ENCODE results near the gene CAPN14. TPM values are rescaled to one million over a fixed set of nuclear protein-coding genes. Genes with fewer than 3 reads are reported as not detected.

Gene CAPN14
- total RNA-seq, 2 donors from 2014 or later = 0.12 to 0.26 TPM

- DNase-seq (peak; percentile 52), ATAC-seq (peak; percentile 82 to 83)
- intact Hi-C loops (cut with DNase I) = loop anchor here in 1 of 2 donors (2.0 kb wide), 2 partner anchors 163 to 455 kb away; no protein-coding TSS in a partner anchor
These were observed 47.1 kb downstream of the CAPN14 start for GRCh38 chr2:31170071-31170698.

- ATAC-seq (no peak), DNase-seq (no peak)
- intact Hi-C loops (cut with DNase I) = loop anchor here (10.0 kb wide), 2 partner anchors 303 to 433 kb away; no protein-coding TSS in a partner anchor
These were observed 49.0 kb downstream of the CAPN14 start for GRCh38 chr2:31168291-31168690.

GRCh38 chr2:31166925-31167324 lies 50.4 kb downstream of the CAPN14 start:
- intact Hi-C loops (cut with DNase I) = loop anchor here (10.0 kb wide), 2 partner anchors 302 to 432 kb away; no protein-coding TSS in a partner anchor
- ATAC-seq (no peak), DNase-seq (no peak)

- ATAC-seq (no peak), DNase-seq (no peak)
- intact Hi-C loops (cut with DNase I) = loop anchor here (10.0 kb wide), 2 partner anchors 298 to 428 kb away; no protein-coding TSS in a partner anchor
These were observed 54.2 kb downstream of the CAPN14 start for GRCh38 chr2:31163011-31163539.

GRCh38 chr2:31161637-31162036 lies 55.7 kb downstream of the CAPN14 start:
- DNase-seq (no peak), ATAC-seq (no peak)
- intact Hi-C loops (cut with DNase I) = loop anchor here (10.0 kb wide), 2 partner anchors 297 to 427 kb away; no protein-coding TSS in a partner anchor

- no peak for DNase-seq
- no peak for ATAC-seq
- intact Hi-C loops (cut with DNase I) = no loop called here
These were observed 65.8 kb downstream of the CAPN14 start for GRCh38 chr2:31151501-31151900.

GRCh38 chr2:31150120-31150670 lies 67.1 kb downstream of the CAPN14 start:
- DNase-seq (no peak), ATAC-seq (no peak)
- intact Hi-C loops (cut with DNase I) = no loop called here

GRCh38 chr2:31148514-31148913 lies 68.8 kb downstream of the CAPN14 start:
- DNase-seq (no peak), ATAC-seq (no peak)
- intact Hi-C loops (cut with DNase I) = no loop called here

- DNase-seq (no peak), ATAC-seq (no peak)
- intact Hi-C loops (cut with DNase I) = no loop called here
These were observed 69.7 kb downstream of the CAPN14 start for GRCh38 chr2:31147645-31148044.

GRCh38 chr2:31142110-31142509 lies 75.2 kb downstream of the CAPN14 start:
- ATAC-seq (no peak), DNase-seq (no peak)
- intact Hi-C loops (cut with DNase I) = no loop called here

- no peak for DNase-seq
These were observed 75.8 kb downstream of the CAPN14 start for GRCh38 chr2:31141443-31142085.

GRCh38 chr2:31140151-31140550 lies 77.2 kb downstream of the CAPN14 start:
- intact Hi-C loops (cut with DNase I) = no loop called here
- ATAC-seq (no peak), DNase-seq (no peak)

More at GRCh38 chr2:31141443-31142085, 75.8 kb downstream of the CAPN14 start:
- ATAC-seq = no peak
- intact Hi-C loops (cut with DNase I) = no loop called here

GRCh38 chr2:31139671-31140070 lies 77.6 kb downstream of the CAPN14 start:
- no peak for DNase-seq
- no peak for ATAC-seq
- intact Hi-C loops (cut with DNase I) = no loop called here

GRCh38 chr2:31138037-31138962 lies 79.0 kb downstream of the CAPN14 start, which contains the start of gene GALNT14:
TSS of gene GALNT14 (minus strand) at chr2:31138440. CDS start at chr2:31138086, 354 bp downstream.
- intact Hi-C loops (cut with DNase I) = no loop called here
- peak; percentile 51 for DNase-seq
- ATAC-seq = peak; percentile 79 to 92

- intact Hi-C loops (cut with DNase I) = no loop called here
- peak in 1 of 2 donors; percentile 30 for ATAC-seq
- DNase-seq = no peak
These were observed 79.9 kb downstream of the CAPN14 start for GRCh38 chr2:31137211-31138036.

GRCh38 chr2:31136732-31137131 lies 80.6 kb downstream of the CAPN14 start:
- no peak for ATAC-seq

GRCh38 chr2:31136000-31136399 lies 81.3 kb downstream of the CAPN14 start:
- no peak for ATAC-seq
- intact Hi-C loops (cut with DNase I) = no loop called here
- DNase-seq = no peak

More at GRCh38 chr2:31136732-31137131, 80.6 kb downstream of the CAPN14 start:
- DNase-seq = no peak
- intact Hi-C loops (cut with DNase I) = no loop called here

GRCh38 chr2:31134480-31134879 lies 82.8 kb downstream of the CAPN14 start:
- intact Hi-C loops (cut with DNase I) = no loop called here
- no peak for ATAC-seq

More at GRCh38 chr2:31134480-31134879, 82.8 kb downstream of the CAPN14 start:
- no peak for DNase-seq
